GM13977 (cell line): ENCODE measurements around the gene TAS2R30.
"Not testable (repeated sequence)": the region's sequence is repeated elsewhere in the genome, so short reads cannot be mapped to it uniquely, and the experiment has no call there.

Source experiments
- DNase-seq: peaks from one replicate; pipeline ENCODE4 v3.0.0; 2012; ENCODE audit warnings: low spot score
- CTCF ChIP-seq: IDR thresholded peaks from 2 replicates; pipeline ENCODE4 v1.5.1; 2012; ENCODE audit warnings: mild to moderate bottlenecking, control low read depth; ENCODE audit not compliant: insufficient read depth; ENCODE audit errors: extremely low read depth, missing control alignments
- in situ Hi-C: fragments of 300-500 bp; cut with MboI; formaldehyde crosslinking; loops from one replicate; pipeline ENCODE4 v1.12.0; 2022; ENCODE audit warnings: low sequenced_read_pairs, low pct_unique_long_range_greater_than_20kb, mixed read lengths, inconsistent platforms; ENCODE audit not compliant: unreplicated experiment

TAS2R30 gene

GRCh38 chr12:11106288-11106687, 28.2 kb downstream of the TAS2R30 start:
- TF ChIP-seq CTCF: no peak
- DNase-seq: no peak
- in situ Hi-C loops: no loop called here

DNA sequence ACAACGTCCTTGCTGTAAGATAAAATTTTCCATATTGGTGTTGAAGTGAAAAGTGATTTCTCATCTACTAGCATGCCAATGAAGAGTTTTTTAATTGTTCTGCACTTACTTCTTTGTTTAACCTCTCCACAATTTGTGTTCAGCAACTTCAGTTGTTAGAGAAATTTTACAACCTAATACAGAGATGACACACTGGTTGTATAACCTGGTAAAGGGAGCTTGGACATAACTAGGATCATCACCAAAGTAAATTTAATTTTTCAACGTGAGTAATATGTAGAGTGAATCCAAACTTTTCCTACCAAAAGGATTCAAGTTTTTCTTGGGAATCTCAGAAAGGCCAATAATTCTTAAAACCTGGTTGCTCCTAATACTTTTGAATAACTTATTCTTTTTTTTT, 28.9 kb downstream of the TAS2R30 start:
- TF ChIP-seq CTCF: no peak
- in situ Hi-C loops: no loop called here
- no peak for DNase-seq

GRCh38 chr12:11094910-11095309, 39.5 kb downstream of the TAS2R30 start:
- DNase-seq, in situ Hi-C loops: not testable (repeated sequence)

- TF ChIP-seq CTCF: no peak
- in situ Hi-C loops: no loop called here
- DNase-seq: no peak
Observed at GRCh38 chr12:11092128-11092527, 42.3 kb downstream of the TAS2R30 start, which contains the start of gene TAS2R43. Gene TAS2R43 (minus strand): TSS chr12:11092313. CDS start chr12:11092229, 84 bp downstream.

- in situ Hi-C loops: no loop called here
- DNase-seq: no peak
- no peak for TF ChIP-seq CTCF
Observed at GRCh38 chr12:11089246-11089645, 45.2 kb downstream of the TAS2R30 start.

- in situ Hi-C loops: no loop called here
- TF ChIP-seq CTCF: no peak
- DNase-seq: peak; percentile 12
Observed at GRCh38 chr12:11085419-11085818, 49.0 kb downstream of the TAS2R30 start.
